Measurements from ENCODE around the gene SLC9A9. TPM values are rescaled to one million over a fixed set of nuclear protein-coding genes. Genes with fewer than 3 reads are reported as not detected.
A peak's percentile ranks its signal among the peaks of the same experiment; 100 is the strongest.

SLC9A9 gene
- total and polyA plus RNA-seq, 9 of the 15 experiments (the other 6 are each of a cell fraction or from before 2014, with no cell fraction given) = 0.03 to 0.13 TPM; not detected in 7

DNA sequence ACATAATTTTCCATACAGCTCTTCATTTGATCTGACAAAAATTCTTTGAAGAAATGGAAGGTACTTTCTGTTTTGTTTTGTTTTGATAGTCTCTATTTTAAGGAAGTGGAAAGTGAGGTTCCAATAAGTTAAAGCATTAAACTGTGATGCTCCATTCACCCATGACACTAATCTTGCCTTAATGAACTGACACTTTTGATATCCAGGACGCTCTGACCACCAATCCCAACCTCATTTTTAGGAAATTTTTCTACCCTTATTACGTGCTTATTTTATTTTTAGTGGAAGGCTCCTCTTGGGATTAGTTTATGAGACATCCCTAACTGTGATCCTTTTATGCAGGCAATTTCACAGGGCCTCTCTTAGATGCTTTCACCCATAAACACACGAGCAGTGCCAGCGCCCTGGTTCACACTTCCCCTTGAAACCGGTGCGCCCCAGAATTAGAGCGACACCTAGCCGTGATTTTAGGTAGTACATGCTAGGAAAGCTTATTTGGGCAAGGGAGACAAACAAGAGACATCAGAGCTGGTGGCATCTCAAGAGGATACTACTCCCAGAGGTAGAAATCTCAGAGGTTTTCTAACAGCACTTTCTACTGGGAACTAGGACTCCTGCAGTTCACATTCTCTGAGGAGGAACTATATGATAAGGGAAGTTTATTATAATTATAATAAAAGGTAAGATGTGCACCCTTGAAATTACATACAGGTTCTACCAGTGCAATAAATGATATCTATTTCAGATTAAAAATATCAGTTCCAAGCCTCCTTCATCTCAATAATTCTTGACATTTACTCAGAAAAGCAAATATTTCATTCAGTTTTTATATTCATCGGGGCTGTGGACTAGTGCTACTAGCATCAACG, 173.9 kb downstream of the SLC9A9 start (continued):
- TF ChIP-seq, protein P1, sequence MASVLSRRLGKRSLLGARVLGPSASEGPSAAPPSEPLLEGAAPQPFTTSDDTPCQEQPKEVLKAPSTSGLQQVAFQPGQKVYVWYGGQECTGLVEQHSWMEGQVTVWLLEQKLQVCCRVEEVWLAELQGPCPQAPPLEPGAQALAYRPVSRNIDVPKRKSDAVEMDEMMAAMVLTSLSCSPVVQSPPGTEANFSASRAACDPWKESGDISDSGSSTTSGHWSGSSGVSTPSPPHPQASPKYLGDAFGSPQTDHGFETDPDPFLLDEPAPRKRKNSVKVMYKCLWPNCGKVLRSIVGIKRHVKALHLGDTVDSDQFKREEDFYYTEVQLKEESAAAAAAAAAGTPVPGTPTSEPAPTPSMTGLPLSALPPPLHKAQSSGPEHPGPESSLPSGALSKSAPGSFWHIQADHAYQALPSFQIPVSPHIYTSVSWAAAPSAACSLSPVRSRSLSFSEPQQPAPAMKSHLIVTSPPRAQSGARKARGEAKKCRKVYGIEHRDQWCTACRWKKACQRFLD (CRISPR knock-in tag; IDR thresholded peaks at IDR 0.05) = no peak
- TF ChIP-seq ZNF12 (CRISPR knock-in tag; IDR thresholded peaks at IDR 0.05) (no peak), ZNF184 (CRISPR knock-in tag; IDR thresholded peaks at IDR 0.05) (no peak), SPI1 (IDR thresholded peaks at IDR 0.05; ENCODE audit: borderline replicate concordance, low read depth, low read length) (peak; percentile 79; the same call in 1 of the 2 replicates), RAD21 (CRISPR knock-in tag; conservative IDR thresholded peaks at IDR 0.05 in 1 of 2, IDR thresholded peaks at IDR 0.05 in 1 of 2) (peak; percentile 84 to 85), RCOR1 (IDR thresholded peaks at IDR 0.05; ENCODE audit: borderline replicate concordance in 1 of 2, low read depth in 2 of 2, low read length in 2 of 2) (0 out of 4 replicates have a peak, but pooled peaks of 1 of the 2 experiments have one; percentile 9), RFX1 (IDR thresholded peaks at IDR 0.05) (no peak), ARID1B (IDR thresholded peaks at IDR 0.05) (no peak), BMI1 (IDR thresholded peaks at IDR 0.05; ENCODE audit: low read length) (no peak), MCM7 (IDR thresholded peaks at IDR 0.05) (no peak), HMG20A (CRISPR knock-in tag; conservative IDR thresholded peaks at IDR 0.05) (no peak), CREB1 (IDR thresholded peaks at IDR 0.05) (no peak), CREB1 (CRISPR knock-in tag; IDR thresholded peaks at IDR 0.05) (no peak), POLR2H (tag; IDR thresholded peaks at IDR 0.05; ENCODE audit: low read depth) (no peak), SRSF9 (IDR thresholded peaks at IDR 0.05; ENCODE audit: borderline replicate concordance, low read depth, low read length) (no peak), SMC3 (conservative IDR thresholded peaks at IDR 0.05; ENCODE audit: insufficient read depth, low read depth, low read length) (peak; percentile 68), ASH1L (IDR thresholded peaks at IDR 0.05; ENCODE audit: borderline replicate concordance, low read depth, partially characterized antibody) (no peak), MYNN (IDR thresholded peaks at IDR 0.05) (0 out of 2 replicates have a peak, but pooled peaks have one; percentile 43), MYNN (CRISPR knock-in tag; IDR thresholded peaks at IDR 0.05) (no peak)
- TF ChIP-seq, protein P2, sequence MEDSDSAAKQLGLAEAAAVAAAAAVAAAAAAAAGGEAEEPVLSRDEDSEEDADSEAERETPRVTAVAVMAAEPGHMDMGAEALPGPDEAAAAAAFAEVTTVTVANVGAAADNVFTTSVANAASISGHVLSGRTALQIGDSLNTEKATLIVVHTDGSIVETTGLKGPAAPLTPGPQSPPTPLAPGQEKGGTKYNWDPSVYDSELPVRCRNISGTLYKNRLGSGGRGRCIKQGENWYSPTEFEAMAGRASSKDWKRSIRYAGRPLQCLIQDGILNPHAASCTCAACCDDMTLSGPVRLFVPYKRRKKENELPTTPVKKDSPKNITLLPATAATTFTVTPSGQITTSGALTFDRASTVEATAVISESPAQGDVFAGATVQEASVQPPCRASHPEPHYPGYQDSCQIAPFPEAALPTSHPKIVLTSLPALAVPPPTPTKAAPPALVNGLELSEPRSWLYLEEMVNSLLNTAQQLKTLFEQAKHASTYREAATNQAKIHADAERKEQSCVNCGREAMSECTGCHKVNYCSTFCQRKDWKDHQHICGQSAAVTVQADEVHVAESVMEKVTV (CRISPR knock-in tag; IDR thresholded peaks at IDR 0.05) = peak; percentile 79
